Upper lobe of left lung (tissue), 4 donors: ENCODE results near the gene MB.

Experiments used
- EP300 ChIP-seq, 4 donors: sonication (generic); formaldehyde crosslinking; IDR thresholded peaks; one replicate each; pipeline ENCODE4 v1.5.1; 2017; ENCODE audit warnings: antibody characterized with exemption in 4 of 4, control low read depth in 2 of 4
- POLR2A ChIP-seq, 4 donors: fragments of 450-650 bp; IDR thresholded peaks; one replicate each; pipeline ENCODE4 v1.5.1; 2016 to 2017; ENCODE audit warnings: antibody characterized with exemption in 4 of 4, mild to moderate bottlenecking in 2 of 4
- POLR2AphosphoS5 ChIP-seq, 2 donors: sonication (generic); formaldehyde crosslinking; IDR thresholded peaks; one replicate each; pipeline ENCODE4 v1.5.1; 2017; ENCODE audit warnings: antibody characterized with exemption in 2 of 2
- TF ChIP-seq, protein P1 (sequence below), 6 experiments: fragments of 450-650 bp in 4 of 6; fragments of 200-600 bp in 2 of 6; sonication (generic) in 2 of 6; IDR thresholded peaks; one replicate each; pipeline ENCODE4 v1.5.1; 2016 to 2019; ENCODE audit warnings: antibody characterized with exemption in 6 of 6

DNA sequence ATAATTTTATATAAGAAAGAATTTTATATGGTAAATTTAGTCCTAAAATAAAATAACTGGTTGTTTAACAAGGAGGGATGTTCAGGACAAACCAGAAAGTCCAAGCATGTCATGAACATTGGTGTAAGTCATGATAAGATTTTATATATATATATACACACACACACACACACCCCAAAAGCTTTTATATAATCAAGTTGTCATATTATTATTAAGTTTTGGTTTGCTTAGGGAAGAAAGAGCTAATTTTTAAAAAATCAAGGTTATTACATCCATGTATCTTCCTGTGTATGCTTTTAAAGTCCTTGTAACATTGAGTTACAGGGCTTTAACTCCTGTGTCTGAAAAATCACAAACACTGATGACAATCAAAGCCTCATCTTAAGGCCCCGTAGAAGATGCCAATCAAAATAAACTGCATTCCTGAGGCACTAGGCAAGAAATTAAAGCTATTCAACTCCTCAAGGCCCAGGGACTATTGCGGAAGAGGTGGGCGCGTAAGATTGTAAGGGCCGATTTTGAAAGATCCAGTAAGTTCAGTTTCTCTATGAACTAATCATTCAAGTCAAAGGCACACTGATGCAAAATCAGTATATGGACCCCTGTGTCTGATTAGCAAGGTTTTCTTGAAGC lies 47.9 kb upstream of the MB start:
- TF ChIP-seq, protein P1, sequence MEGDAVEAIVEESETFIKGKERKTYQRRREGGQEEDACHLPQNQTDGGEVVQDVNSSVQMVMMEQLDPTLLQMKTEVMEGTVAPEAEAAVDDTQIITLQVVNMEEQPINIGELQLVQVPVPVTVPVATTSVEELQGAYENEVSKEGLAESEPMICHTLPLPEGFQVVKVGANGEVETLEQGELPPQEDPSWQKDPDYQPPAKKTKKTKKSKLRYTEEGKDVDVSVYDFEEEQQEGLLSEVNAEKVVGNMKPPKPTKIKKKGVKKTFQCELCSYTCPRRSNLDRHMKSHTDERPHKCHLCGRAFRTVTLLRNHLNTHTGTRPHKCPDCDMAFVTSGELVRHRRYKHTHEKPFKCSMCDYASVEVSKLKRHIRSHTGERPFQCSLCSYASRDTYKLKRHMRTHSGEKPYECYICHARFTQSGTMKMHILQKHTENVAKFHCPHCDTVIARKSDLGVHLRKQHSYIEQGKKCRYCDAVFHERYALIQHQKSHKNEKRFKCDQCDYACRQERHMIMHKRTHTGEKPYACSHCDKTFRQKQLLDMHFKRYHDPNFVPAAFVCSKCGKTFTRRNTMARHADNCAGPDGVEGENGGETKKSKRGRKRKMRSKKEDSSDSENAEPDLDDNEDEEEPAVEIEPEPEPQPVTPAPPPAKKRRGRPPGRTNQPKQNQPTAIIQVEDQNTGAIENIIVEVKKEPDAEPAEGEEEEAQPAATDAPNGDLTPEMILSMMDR (IDR thresholded peaks at IDR 0.05), result no peak
- TF ChIP-seq POLR2AphosphoS5 (IDR thresholded peaks at IDR 0.05) (no peak), POLR2A (IDR thresholded peaks at IDR 0.05) (no peak), EP300 (IDR thresholded peaks at IDR 0.05) (no peak)
